Suppressor macrophage treated with lipopolysaccharide for 1 hour (primary cell): ENCODE measurements around the gene WDR38.
"Not testable (repeated sequence)": the region's sequence is repeated elsewhere in the genome, so short reads cannot be mapped to it uniquely, and the experiment has no call there.

Source experiments
- DNase-seq, 3 donors: peaks; one replicate each; pipeline ENCODE4 v3.0.0-alpha.2; 2020 to 2022

WDR38 gene

DNA sequence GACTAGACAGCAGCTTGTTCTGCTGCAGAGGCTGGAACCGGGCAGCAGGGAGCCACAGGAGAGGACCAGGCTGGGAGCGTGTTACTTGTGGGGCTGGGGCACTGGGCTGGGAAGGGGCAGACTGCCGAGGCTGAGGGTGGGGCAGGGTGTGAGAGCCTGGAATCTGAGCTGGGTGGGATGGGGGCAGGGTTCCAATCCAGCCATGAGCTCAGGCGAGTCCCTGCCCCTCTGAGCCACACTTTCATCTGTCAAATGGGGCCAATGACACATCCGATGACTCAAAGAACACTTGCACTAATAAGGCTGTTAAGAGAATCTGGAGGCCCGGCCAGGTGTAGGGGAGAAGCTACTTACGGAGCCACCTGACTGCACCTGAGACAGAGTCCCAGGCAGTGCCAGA is 18.7 kb upstream of the WDR38 start:
- peak in 1 of 3 donors; percentile 14 for DNase-seq

- no peak for DNase-seq
These were observed 18.2 kb upstream of the WDR38 start for GRCh38 chr9:124835026-124835557.

DNA sequence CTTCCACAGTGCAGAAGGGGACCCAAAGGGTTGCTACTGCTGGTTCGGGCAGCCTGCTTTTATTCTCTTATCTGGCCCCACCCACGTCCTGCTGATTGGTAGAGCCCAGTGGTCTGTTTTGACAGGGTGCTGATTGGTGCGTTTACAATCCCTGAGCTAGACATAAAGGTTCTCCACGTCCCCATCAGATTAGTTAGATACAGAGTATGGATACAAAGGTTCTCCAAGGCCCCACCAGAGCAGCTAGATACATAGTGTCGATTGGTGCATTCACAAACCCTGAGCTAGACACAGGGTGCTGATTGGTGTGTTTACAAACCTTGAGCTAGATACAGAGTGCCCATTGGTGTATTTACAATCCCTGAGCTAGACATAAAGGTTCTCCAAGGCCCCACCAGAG is 15.1 kb upstream of the WDR38 start:
- not testable (repeated sequence) for DNase-seq

DNA sequence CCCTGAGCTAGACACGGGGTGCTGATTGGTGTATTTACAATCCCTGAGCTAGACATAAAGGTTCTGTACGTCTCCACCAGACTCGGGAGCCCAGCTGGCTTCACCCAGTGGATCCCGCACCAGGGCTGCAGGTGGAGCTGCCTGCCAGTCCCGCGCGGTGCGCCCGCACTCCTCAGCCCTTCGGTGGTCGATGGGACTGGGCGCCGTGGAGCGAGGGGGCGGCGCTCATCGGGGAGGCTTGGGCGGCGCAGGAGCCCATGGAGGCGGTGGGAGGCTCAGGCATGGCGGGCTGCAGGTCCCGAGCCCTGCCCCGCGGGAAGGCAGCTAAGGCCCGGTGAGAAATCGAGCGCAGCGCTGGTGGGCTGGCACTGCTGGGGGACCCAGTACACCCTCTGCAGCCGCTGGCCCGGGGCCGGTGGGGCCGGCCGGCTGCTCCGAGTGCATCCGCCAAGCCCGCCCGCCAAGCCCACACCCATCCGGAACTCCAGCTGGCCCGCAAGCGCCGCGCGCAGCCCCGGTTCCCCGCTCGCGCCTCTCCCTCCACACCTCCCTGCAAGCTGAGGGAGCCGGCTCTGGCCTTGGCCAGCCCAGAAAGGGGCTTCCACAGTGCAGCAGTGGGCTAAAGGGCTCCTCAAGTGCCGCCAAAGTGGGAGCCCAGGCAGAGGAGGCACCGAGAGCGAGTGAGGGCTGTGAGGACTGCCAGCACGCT is 14.5 kb upstream of the WDR38 start:
- not testable (repeated sequence) for DNase-seq

- DNase-seq = peak; percentile 35 to 60 (median 44)
These were observed 13.5 kb upstream of the WDR38 start for GRCh38 chr9:124839612-124840299.

DNA sequence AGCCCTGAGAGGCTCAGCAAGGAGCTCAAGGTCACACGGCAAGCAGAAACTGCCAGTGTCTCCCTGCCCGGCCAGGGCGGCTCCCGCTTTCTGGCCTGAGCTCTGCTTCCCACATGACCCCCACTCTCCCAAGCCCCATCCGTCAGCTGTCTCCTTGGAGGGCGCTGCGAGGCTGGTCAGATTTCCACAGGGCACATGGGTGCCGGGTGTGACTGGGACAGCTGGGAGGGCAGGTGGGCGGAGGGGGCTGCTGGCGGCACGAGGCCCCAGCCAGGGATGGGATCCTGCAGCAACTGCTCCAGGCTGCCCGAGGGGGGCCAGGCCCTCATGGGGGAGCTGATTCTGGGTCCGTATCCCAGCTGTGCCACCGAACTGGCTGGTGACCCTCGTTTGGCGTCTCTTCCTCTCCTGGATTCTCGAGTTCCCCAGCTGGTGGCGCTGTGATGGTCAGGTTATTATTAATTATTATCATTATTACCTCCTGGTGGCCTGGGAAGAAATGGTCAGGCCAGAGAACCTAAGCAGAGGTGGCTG is 12.9 kb upstream of the WDR38 start:
- peak; percentile 34 to 46 (median 42) for DNase-seq

- DNase-seq = no peak
These were observed 12.0 kb upstream of the WDR38 start for GRCh38 chr9:124841075-124841821.

- DNase-seq = no peak
These were observed 9.7 kb upstream of the WDR38 start for GRCh38 chr9:124843456-124844034.

DNA sequence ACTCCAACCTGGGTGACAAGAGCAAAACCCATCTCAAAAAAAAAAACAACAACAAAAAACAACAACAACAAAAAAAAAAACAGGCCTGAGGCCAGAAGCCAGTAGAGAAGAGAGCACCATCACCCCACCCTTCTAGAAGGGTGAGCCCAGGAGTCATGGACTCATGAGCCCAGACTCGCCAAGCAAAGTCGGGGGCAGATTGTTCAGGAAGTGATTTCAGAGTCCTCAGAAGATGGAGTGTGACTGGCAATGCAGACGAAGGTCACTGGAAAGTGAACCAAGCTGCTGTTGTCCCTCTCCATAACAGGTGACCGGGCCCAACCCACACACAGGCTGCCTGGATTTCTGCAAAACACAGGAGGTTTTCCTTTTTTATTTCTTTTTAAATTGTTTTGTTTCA is 9.0 kb upstream of the WDR38 start:
- DNase-seq = no peak

DNA sequence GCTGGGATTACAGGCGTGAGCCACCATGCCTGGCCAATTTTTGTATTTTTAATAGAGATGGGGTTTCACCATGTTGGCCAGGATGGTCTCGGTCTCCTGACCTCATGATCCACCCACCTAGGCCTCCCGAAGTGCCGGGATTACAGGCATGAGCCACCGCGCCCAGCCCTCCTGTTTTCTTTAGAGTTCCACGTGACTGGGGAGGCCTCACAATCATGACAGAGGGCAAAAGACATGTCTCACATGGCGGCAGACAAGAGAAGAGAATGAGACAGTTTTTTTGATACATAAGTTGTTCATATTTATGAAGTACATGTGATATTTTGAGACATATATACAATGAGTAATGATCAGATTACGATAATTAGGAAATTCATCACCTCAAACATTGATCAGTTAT is 6.8 kb upstream of the WDR38 start:
- DNase-seq = not testable (repeated sequence)

DNA sequence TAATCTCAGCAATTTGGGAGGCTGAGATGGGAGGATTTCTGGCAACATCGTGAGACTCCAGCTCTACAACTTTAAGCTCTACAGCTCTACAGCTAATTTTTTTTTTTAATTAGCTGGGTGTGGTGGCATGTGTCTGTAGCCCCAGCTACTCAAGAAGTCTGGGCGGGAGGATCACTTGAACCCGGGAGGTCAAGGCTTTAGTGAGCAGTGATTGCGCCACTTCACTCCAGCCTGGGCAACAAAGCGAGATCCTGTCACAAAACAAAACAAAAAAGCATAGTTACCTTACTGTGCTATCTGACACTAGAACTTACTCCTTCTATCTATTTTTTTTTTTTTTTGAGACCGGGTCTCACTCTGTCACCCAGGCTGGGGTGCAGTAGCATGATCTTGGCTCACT is 6.3 kb upstream of the WDR38 start:
- DNase-seq = no peak

DNA sequence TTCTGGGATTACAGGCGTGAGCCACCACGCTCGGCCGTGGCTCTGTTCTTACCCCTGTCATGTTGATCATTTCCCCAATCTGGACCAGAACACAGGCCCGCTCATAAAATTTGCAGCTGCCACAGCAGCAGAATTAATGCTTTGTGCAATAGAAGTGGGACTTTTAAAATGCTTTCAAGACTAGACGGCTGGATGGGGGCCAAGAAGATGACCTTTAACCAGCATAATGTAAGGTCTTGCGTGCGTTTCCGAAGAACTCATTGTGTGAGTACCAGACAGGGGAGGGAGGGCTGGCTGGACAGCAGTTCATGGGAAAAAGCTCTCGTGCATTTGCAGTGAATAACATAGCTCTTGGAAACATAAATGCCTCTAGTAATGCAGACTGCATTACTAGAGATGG is 3.5 kb upstream of the WDR38 start:
- DNase-seq = peak in 1 of 3 donors; percentile 7

DNA sequence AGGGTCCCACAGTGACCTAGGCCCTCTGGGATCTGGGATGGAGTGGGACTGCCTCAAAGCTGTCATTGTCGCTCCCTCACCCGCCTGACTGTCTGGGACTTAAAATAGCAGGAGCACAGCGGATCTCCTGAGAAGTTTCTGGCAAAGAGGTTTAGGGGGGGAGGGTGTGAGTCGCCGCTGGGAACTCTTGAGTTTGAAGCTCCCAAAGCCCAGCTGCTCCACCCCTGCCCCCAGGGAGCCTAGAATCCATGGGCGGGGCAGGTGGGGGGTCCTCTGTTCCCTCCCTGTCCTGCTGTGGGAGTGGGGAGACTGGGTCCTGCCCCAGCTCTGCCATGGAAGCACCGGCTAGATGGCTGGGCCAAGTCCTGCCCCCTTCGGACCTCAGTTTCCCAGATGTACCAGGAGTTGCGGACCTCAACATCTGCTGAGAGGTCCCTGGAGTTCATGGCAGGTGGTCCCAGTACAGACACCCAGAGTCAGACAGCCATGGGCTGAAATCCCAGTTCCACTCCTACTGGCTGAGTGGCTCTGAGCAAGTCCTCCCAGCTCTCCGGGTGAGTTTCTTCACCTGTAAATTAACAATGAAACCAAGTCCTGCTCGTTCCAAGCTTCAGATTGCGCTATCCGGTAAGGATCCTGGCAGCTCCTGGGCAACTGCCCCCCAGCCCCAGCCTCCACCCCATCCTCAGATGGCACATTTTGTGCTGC is 985 bp upstream of the WDR38 start:
- no peak for DNase-seq

GRCh38 chr9:124853605-124854143 is 414 bp downstream of the WDR38 start:
- DNase-seq = no peak

DNA sequence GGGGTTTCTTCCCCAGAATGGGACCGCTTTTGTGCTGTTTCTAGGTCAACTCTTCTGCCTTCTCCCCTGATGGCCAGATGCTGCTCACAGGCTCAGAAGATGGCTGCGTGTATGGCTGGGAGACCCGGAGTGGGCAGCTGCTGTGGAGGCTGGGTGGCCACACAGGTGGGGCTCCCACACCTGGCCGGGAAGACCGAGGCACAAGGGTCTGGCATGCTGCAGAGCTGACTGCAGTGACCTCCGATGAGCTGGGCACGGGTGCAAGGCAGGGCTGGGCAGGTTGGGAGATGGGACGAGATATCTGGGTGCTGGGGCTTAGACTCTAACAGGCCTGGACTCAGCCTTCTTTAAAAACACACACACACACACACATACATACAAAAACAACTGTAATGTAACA is 901 bp downstream of the WDR38 start:
- DNase-seq = no peak

- no peak for DNase-seq
These were observed 1.6 kb downstream of the WDR38 start for GRCh38 chr9:124854822-124855221.

GRCh38 chr9:124855566-124855943 is 2.3 kb downstream of the WDR38 start:
- DNase-seq = no peak

DNA sequence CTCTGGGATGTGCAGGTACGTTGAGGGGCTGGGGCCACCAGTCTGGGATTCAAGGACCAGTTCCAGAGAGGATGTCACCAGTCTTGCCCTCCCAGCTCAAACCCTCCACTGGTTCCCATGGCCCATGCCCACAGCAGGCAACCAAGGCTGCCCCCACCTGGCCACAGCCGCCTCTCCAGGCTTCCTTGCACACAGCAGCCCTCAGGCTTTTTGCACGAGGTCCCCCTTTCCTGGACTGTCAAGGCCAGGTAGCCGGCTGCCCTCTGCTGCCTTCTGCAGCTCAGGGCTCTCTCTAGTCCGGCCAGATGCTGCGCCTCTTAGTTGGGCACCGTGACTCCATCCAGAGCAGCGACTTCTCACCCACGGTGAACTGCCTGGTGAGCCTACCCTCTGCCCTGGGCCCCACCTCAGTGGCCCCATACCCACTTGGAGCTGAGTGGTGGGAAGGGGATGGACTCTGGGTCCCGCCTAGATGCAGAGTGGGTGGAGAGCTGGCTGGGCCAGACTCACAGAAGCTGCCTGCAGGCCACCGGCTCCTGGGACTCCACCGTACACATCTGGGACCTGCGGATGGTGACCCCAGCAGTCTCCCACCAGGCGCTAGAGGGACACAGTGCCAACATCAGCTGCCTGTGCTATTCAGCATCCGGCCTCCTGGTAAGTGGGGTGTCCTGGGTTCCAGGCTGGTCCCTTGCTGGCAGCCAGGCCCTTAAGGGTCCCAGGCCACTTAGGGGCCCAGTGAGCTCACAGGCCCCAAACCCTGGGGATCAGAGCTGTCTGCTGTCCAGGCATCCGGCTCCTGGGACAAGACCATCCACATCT is 2.9 kb downstream of the WDR38 start:
- DNase-seq = no peak

DNA sequence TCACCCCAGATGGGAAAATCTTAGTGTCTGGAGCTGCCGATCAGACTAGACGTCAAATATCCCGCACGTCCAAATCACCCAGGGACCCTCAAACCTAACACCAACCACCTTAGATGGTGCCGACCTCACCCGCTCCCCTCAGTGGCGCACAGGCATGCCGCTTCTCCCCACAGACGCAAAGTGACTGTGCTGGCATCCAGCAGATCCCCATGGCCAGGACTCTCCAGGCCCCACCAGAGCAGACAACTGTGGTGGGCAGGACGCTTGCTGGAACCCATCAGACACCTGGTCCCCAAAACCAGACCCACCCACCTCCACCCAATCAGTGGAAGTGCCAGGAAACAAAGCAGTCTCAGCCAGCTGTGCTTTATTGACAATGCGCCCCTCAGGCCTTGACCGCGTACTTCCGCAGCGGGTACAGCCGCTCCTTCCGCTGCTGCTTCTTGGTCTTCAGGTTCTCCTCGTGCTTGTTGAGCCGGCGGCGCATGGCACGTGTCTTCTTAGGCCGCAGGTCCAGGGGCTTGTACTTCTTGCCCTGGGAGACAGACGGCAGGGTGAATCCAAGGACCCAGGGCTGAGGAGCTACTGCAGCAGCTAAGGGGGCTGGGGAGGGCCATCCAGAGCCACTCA is 4.4 kb downstream of the WDR38 start:
- no peak for DNase-seq

GRCh38 chr9:124858330-124859046 is 5.2 kb downstream of the WDR38 start:
- DNase-seq = no peak
